Natural killer cell (primary cell): ENCODE results near the gene JOSD1. TPM values are rescaled to one million over a fixed set of nuclear protein-coding genes. Genes with fewer than 3 reads are reported as not detected.

ENCODE experiments used
- ATAC-seq, 3 donors: fragments of 150-1000 bp in 2 of 3; fragments of 200-7000 bp in 1 of 3; cut with Tn5 transposase; 1 replicate in 1 of 3; 2 replicates in 2 of 3; pipeline ENCODE4 v1.10.0; 2021; ENCODE audit warnings: mild to moderate bottlenecking in 2 of 3, moderate library complexity in 2 of 3
- DNase-seq, 2 donors: peaks; one replicate each; pipeline versions ENCODE4 v3.0.0 to v3.0.0-alpha.2; 2013 to 2021; ENCODE audit warnings: mixed read lengths in 1 of 2
- H3K27ac ChIP-seq: one replicate; pipeline ENCODE4 v1.5.1; 2013; ENCODE audit warnings: mild to moderate bottlenecking, low read length
- H3K27me3 ChIP-seq: one replicate; pipeline ENCODE4 v1.6.1; 2013; ENCODE audit warnings: low read length; ENCODE audit not compliant: control insufficient read depth, insufficient read depth
- H3K36me3 ChIP-seq: one replicate; pipeline ENCODE4 v1.6.1; 2013; ENCODE audit warnings: low read length; ENCODE audit not compliant: control insufficient read depth, insufficient read depth
- H3K4me1 ChIP-seq: one replicate; pipeline ENCODE4 v1.6.1; 2013; ENCODE audit warnings: low read length; ENCODE audit not compliant: control insufficient read depth, insufficient read depth
- H3K4me3 ChIP-seq: one replicate; pipeline ENCODE4 v1.5.1; 2013; ENCODE audit warnings: low read length
- H3K9me3 ChIP-seq: one replicate; pipeline ENCODE4 v1.6.1; 2013; ENCODE audit warnings: low read length; ENCODE audit not compliant: control insufficient read depth, insufficient read depth
- H3K27ac Mint-ChIP-seq, 2 donors: one replicate each; pipeline ENCODE4 v1.8.0; 2022; ENCODE audit warnings: mild to moderate bottlenecking in 2 of 2, mixed read lengths in 2 of 2, moderate library complexity in 1 of 2
- H3K27me3 Mint-ChIP-seq, 2 donors: one replicate each; pipeline ENCODE4 v1.8.0; 2022; ENCODE audit warnings: low read depth in 2 of 2, mixed read lengths in 2 of 2
- H3K36me3 Mint-ChIP-seq: one replicate; pipeline ENCODE4 v1.8.0; 2022; ENCODE audit warnings: mixed read lengths
- H3K4me1 Mint-ChIP-seq, 2 donors: one replicate each; pipeline ENCODE4 v1.8.0; 2022; ENCODE audit warnings: mixed read lengths in 2 of 2
- H3K4me3 Mint-ChIP-seq: one replicate; pipeline ENCODE4 v1.8.0; 2022; ENCODE audit warnings: mild to moderate bottlenecking, moderate library complexity, mixed read lengths
- H3K9me3 Mint-ChIP-seq, 2 donors: one replicate each; pipeline ENCODE4 v1.8.0; 2022; ENCODE audit warnings: mixed read lengths in 2 of 2
- WGBS: methylation state at CpG from one replicate; pipeline ENCODE4 v1.1.7; 2013; ENCODE audit warnings: missing lambda C conversion rate; ENCODE audit not compliant: insufficient coverage; 5-methylcytosine and 5-hydroxymethylcytosine counted together
- intact Hi-C: fragments of 100-400 bp; cut with micrococcal nuclease; formaldehyde crosslinking; loops from one replicate; pipeline ENCODE4 v1.14.2; 2022
- total RNA-seq, 4 donors: library from RNA; stranded (reverse); fragments of 120-200 nt in 1 of 4; gene quantifications; one replicate each; pipeline versions ENCODE4 v1.2.3 to v1.2.4, GENCODE V29; 2013 to 2022
- TF ChIP-seq, protein P1 (sequence below): fragments of 200-600 bp; IDR thresholded peaks from one replicate; pipeline ENCODE4 v1.8.0; 2022; ENCODE audit warnings: antibody characterized with exemption

JOSD1 gene
- 100 to 1,000 TPM; 123 to 165 (median 128) TPM for total RNA-seq
- total RNA-seq (2013) = 53.0 TPM

DNA sequence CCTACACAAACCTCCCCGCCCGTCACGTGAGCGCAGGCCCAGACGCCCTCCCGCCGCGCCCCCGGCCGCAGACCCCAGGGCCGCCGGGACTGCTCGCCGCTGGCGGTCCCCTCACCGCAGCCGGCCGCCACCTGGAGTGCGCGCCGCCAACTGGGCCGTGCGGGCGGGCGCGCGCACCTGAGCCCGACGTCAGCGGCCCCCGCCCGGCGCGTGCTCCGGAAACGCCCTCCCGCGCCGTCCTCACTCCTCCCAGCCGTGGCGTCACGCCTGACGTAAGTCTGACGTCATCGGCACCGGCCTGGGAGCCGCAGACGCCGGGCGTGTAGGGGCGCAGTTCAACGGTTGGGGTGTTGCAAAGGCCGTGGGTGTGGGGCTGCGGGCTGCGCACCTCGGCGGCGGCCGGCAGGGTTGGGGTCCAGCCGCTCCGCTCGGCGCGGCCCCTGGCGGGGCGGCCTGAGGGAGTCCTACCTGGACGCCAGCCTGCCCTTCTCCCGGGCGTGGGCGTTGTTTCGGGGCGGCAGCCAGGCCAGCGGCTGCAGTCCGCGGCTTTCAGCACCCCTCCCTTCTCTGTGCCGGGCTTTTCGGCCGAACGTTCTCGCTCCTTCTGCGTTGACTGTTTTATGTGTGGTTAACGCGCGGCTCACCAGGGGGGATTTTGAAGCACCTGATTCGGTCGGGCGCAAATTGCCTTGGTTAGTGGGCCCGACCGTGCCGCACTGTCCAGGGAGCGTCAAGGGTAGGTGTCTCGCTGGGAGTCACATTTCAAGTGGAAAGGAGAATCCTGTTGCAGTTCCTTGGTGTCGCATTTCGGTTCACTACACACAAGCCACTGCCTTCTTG, at the start of gene JOSD1:
Gene JOSD1 (minus strand): TSS at position 155 of the 840 bp plus-strand sequence. CDS start 956 bp downstream, outside the sequence.
- H3K27ac Mint-ChIP-seq = peak within 1 kb of the TSS; percentile 97
- DNase-seq = peak; percentile 100
- TF ChIP-seq, protein P1, sequence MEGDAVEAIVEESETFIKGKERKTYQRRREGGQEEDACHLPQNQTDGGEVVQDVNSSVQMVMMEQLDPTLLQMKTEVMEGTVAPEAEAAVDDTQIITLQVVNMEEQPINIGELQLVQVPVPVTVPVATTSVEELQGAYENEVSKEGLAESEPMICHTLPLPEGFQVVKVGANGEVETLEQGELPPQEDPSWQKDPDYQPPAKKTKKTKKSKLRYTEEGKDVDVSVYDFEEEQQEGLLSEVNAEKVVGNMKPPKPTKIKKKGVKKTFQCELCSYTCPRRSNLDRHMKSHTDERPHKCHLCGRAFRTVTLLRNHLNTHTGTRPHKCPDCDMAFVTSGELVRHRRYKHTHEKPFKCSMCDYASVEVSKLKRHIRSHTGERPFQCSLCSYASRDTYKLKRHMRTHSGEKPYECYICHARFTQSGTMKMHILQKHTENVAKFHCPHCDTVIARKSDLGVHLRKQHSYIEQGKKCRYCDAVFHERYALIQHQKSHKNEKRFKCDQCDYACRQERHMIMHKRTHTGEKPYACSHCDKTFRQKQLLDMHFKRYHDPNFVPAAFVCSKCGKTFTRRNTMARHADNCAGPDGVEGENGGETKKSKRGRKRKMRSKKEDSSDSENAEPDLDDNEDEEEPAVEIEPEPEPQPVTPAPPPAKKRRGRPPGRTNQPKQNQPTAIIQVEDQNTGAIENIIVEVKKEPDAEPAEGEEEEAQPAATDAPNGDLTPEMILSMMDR = no peak
- peak within 1 kb of the TSS; percentile 92 for H3K4me3 Mint-ChIP-seq
- no peaks in the 10 kb centered on the region for H3K36me3 ChIP-seq
- no peaks in the 10 kb centered on the region for H3K27me3 ChIP-seq
- H3K4me1 Mint-ChIP-seq = peaks cover 51 to 64% of the 10 kb centered on the region in 2 donors
- intact Hi-C loops = loop anchor here (2.0 kb wide), 1 partner anchor 20 kb away; the partner anchor contains the start of gene TOMM22
- peaks cover 6% of the 10 kb centered on the region for H3K36me3 Mint-ChIP-seq
- no peaks in the 10 kb centered on the region for H3K9me3 Mint-ChIP-seq
- peak within 1 kb of the TSS; percentile 90 for H3K27ac ChIP-seq
- H3K27me3 Mint-ChIP-seq = no peaks in the 10 kb centered on the region
- no peaks in the 10 kb centered on the region for H3K9me3 ChIP-seq
- peak within 1 kb of the TSS; percentile 66 for H3K4me3 ChIP-seq
- peak; percentile 46 to 71 (median 55) for ATAC-seq
- WGBS = under 1% methylated on average over 94 of the region's 94 CpGs
- peaks cover 43% of the 10 kb centered on the region for H3K4me1 ChIP-seq

DNA sequence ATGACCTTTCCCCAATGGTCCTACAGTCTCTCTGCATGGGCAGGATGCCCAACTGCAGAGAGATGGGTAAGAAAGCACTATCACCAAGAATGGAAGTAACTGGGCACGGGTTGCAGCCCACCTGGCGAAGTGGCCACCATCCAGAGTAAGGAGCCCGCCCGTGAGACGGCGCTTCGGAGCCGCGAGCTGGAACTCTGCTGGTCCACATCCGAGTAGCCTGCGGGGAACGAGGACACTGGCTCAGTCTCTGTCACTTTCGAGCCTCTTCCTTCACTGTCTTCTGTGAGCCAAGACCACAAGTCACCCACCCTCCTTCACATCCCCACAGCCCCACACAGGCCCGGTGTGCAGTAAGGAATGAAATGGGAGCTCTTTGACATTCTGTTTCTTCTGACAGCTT, 49.4 kb upstream of the JOSD1 start:
- Histone ChIP-seq H3K4me3 (no peak overlapping the region), H3K36me3 (peaks cover 78% of the 10 kb centered on the region), H3K9me3 (no peaks in the 10 kb centered on the region), H3K27ac (peak overlapping the region; percentile 86), H3K4me1 (peaks cover 63% of the 10 kb centered on the region), H3K27me3 (no peaks in the 10 kb centered on the region)
- Mint-ChIP-seq H3K27ac (peak overlapping the region; percentile 88 to 98), H3K9me3 (no peaks in the 10 kb centered on the region), H3K36me3 (peaks cover 4% of the 10 kb centered on the region), H3K4me3 (peak overlapping the region; percentile 25), H3K27me3 (no peaks in the 10 kb centered on the region), H3K4me1 (peaks cover 43 to 59% of the 10 kb centered on the region in 2 donors)
- intact Hi-C loops = loop anchor here (10.0 kb wide), 1 partner anchor 245 kb away; the partner anchor contains the start of gene DDX17
- DNase-seq = no peak
- ATAC-seq = no peak
- 83% methylated on average over 14 of the region's 14 CpGs for WGBS
- TF ChIP-seq, protein P1 = no peak

DNA sequence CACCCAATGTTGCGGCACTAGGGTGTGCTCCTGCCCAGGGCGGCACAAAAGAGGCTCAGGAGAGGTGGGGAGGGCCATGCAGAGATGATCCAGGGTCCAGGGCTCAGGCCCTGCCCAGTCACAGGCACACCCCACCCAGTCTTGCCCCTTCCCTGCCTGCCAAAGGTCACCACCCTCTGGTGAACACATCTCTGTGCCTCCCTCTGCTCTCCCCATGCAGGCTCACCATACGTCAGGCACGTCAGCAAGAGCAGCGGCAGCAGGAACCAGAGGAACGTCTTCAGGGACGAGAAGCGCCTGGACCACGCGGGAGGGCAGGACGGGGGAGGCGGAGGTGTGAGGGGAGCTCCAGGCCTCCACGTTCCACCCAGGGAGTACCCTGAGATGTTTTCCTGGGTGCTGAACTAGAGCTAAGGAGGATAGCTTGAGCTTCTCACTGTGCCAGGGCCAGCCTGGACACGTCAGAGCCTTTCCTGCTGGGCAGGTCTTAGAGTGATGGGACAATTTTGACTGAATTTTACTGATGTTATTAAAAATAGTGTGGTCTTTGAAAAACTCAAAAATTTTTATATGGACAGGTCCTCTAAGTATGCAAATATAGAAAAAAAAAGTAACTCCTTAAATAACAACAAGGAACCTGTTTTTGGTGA, 47.9 kb upstream of the JOSD1 start:
- Mint-ChIP-seq H3K9me3 (no peaks in the 10 kb centered on the region), H3K4me1 (peaks cover 32 to 54% of the 10 kb centered on the region in 2 donors), H3K27me3 (no peaks in the 10 kb centered on the region), H3K27ac (peak overlapping the region; percentile 88 to 98), H3K36me3 (no peaks in the 10 kb centered on the region), H3K4me3 (no peak overlapping the region)
- WGBS = 83% methylated on average over 14 of the region's 14 CpGs
- Histone ChIP-seq H3K36me3 (peaks cover 91% of the 10 kb centered on the region), H3K27ac (no peak overlapping the region), H3K9me3 (no peaks in the 10 kb centered on the region), H3K4me1 (peaks cover 60% of the 10 kb centered on the region), H3K27me3 (no peaks in the 10 kb centered on the region), H3K4me3 (no peak overlapping the region)
- TF ChIP-seq, protein P1 = no peak
- intact Hi-C loops = no loop called here
- ATAC-seq = no peak
- DNase-seq = no peak
